IMR-90 (cell line): Measurements from ENCODE around the gene BOLL. TPM values are rescaled to one million over a fixed set of nuclear protein-coding genes. Genes with fewer than 3 reads are reported as not detected.

Experiments
- ATAC-seq: fragments of 200-7000 bp; cut with Tn5 transposase; 2 replicates; pipeline ENCODE4 v1.9.1; 2020; ENCODE audit warnings: low read depth, mild to moderate bottlenecking, moderate library complexity
- BruUV-seq: library from RNA; stranded (reverse); fragments of 400-500 nt; replicated peaks from 2 replicates; lab custom pipeline; 2021; lab: Mats Ljungman, UMichigan
- CTCF ChIA-PET: fragments of 300-600 bp; formaldehyde crosslinking; extraction: SDS; loops from one replicate; lab custom pipeline; 2021; ENCODE audit warnings: antibody characterized with exemption; lab: Yijun Ruan, JAX
- POLR2A ChIA-PET: fragments of 300-600 bp; sonication (Branson Sonifier 250); formaldehyde crosslinking; loops from one replicate; lab custom pipeline; 2022; ENCODE audit warnings: antibody characterized with exemption; ENCODE audit not compliant: unreplicated experiment; lab: Charles Lee
- DNase-seq: peaks from one replicate; pipeline ENCODE4 v3.0.0; 2013
- H2AFZ ChIP-seq: replicated peaks from 2 replicates; pipeline ENCODE3; 2013; ENCODE audit warnings: low read length, mild to moderate bottlenecking; ENCODE audit not compliant: poor library complexity
- H2AK5ac ChIP-seq: 2 replicates; pipeline ENCODE4 v1.6.1; 2013; ENCODE audit warnings: low read depth, low read length, inconsistent platforms
- H2AK9ac ChIP-seq: replicated peaks from 2 replicates; pipeline ENCODE3; 2013; ENCODE audit warnings: mild to moderate bottlenecking, low read depth, low read length, moderate library complexity; ENCODE audit not compliant: poor library complexity
- H2BK120ac ChIP-seq: 2 replicates; pipeline ENCODE4 v1.6.1; 2013; ENCODE audit warnings: low read depth, low read length, inconsistent platforms
- H2BK15ac ChIP-seq: 3 replicates; pipeline ENCODE4 v1.6.1; 2013; ENCODE audit warnings: low read depth, low read length, inconsistent platforms
- H2BK20ac ChIP-seq: 2 replicates; pipeline ENCODE4 v1.6.1; 2013; ENCODE audit warnings: low read depth, mild to moderate bottlenecking, inconsistent platforms, low read length, moderate library complexity
- H2BK5ac ChIP-seq: 2 replicates; pipeline ENCODE4 v1.6.1; 2013; ENCODE audit warnings: mild to moderate bottlenecking, low read depth, low read length, inconsistent platforms; ENCODE audit not compliant: poor library complexity, severe bottlenecking
- H3K14ac ChIP-seq: replicated peaks from 2 replicates; pipeline ENCODE4 v1.6.1; 2013; ENCODE audit warnings: low read depth, low read length, inconsistent platforms
- H3K18ac ChIP-seq: 2 replicates; pipeline ENCODE4 v1.6.1; 2013; ENCODE audit warnings: low read depth, low read length, control low read depth
- H3K23ac ChIP-seq: 2 replicates; pipeline ENCODE4 v1.6.1; 2013; ENCODE audit warnings: low read depth, low read length, inconsistent platforms
- H3K27ac ChIP-seq: 2 replicates; pipeline ENCODE4 v1.5.1; 2013; ENCODE audit warnings: mild to moderate bottlenecking, control low read depth, low read length; ENCODE audit not compliant: insufficient read depth
- H3K27me3 ChIP-seq: 2 replicates; pipeline ENCODE4 v1.6.1; 2013; ENCODE audit warnings: low read length; ENCODE audit not compliant: control insufficient read depth, insufficient read depth
- H3K36me3 ChIP-seq: 2 replicates; pipeline ENCODE4 v1.6.1; 2013; ENCODE audit warnings: low read length, mixed read lengths; ENCODE audit not compliant: control insufficient read depth, insufficient read depth
- H3K4ac ChIP-seq: 2 replicates; pipeline ENCODE4 v1.6.1; 2013; ENCODE audit warnings: low read depth, low read length, inconsistent platforms
- H3K4me1 ChIP-seq: 2 replicates; pipeline ENCODE4 v1.6.1; 2013; ENCODE audit warnings: low read length, mixed read lengths; ENCODE audit not compliant: control insufficient read depth, insufficient read depth
- H3K4me2 ChIP-seq: 2 replicates; pipeline ENCODE4 v1.6.1; 2013; ENCODE audit warnings: low read depth, mild to moderate bottlenecking, control low read depth, low read length, moderate library complexity
- H3K4me3 ChIP-seq: 2 replicates; pipeline ENCODE4 v1.5.1; 2013; ENCODE audit warnings: low read depth, mild to moderate bottlenecking, control low read depth, low read length, moderate library complexity; ENCODE audit not compliant: insufficient read depth
- H3K56ac ChIP-seq: 2 replicates; pipeline ENCODE4 v1.6.1; 2013; ENCODE audit warnings: low read length, inconsistent platforms; ENCODE audit not compliant: insufficient read depth; ENCODE audit errors: extremely low read depth
- H3K79me1 ChIP-seq, 2 experiments: 2 replicates each; pipeline ENCODE4 v1.6.1; 2013; ENCODE audit warnings: low read length in 2 of 2, inconsistent platforms in 1 of 2, low read depth in 1 of 2
- H3K9ac ChIP-seq: 2 replicates; pipeline ENCODE4 v1.6.1; 2013; ENCODE audit warnings: low read depth, low read length, control low read depth
- H3K9me1 ChIP-seq: 2 replicates; pipeline ENCODE4 v1.6.1; 2013; ENCODE audit warnings: low read length, inconsistent platforms; ENCODE audit not compliant: insufficient read depth
- H3K9me3 ChIP-seq: 2 replicates; pipeline ENCODE4 v1.6.1; 2013; ENCODE audit warnings: low read length; ENCODE audit not compliant: control insufficient read depth, insufficient read depth
- H4K20me1 ChIP-seq: 2 replicates; pipeline ENCODE4 v1.6.1; 2013; ENCODE audit warnings: low read length, inconsistent platforms; ENCODE audit not compliant: insufficient read depth
- H4K5ac ChIP-seq: 2 replicates; pipeline ENCODE4 v1.6.1; 2013; ENCODE audit warnings: mild to moderate bottlenecking, low read depth, low read length, control low read depth
- H4K8ac ChIP-seq, 2 experiments: 2 replicates each; pipeline ENCODE4 v1.6.1; 2013; ENCODE audit warnings: low read depth in 2 of 2, low read length in 2 of 2, control low read depth in 1 of 2, inconsistent platforms in 1 of 2
- H4K91ac ChIP-seq: 2 replicates; pipeline ENCODE4 v1.6.1; 2013; ENCODE audit warnings: low read depth, low read length, inconsistent platforms; ENCODE audit not compliant: insufficient read depth
- BHLHE40 ChIP-seq: fragments of 150-350 bp; IDR thresholded peaks from 2 replicates; pipeline ENCODE4 v1.6.1; 2016; ENCODE audit warnings: mild to moderate bottlenecking, low read depth, low read length
- CEBPB ChIP-seq: IDR thresholded peaks from 2 replicates; pipeline ENCODE4 v1.6.1; 2012; ENCODE audit warnings: low read depth, low read length, improper control_type of control experiment
- FOS ChIP-seq: fragments of 150-350 bp; IDR thresholded peaks from 2 replicates; pipeline ENCODE4 v1.6.1; 2016; ENCODE audit warnings: low read depth, low read length
- MAFK ChIP-seq: IDR thresholded peaks from 2 replicates; pipeline ENCODE4 v1.6.1; 2012; ENCODE audit warnings: low read depth, low read length, improper control_type of control experiment
- MAZ ChIP-seq: IDR thresholded peaks from 2 replicates; pipeline ENCODE4 v1.6.1; 2012; ENCODE audit warnings: low read depth, mild to moderate bottlenecking, low read length, improper control_type of control experiment, moderate library complexity, borderline replicate concordance
- MXI1 ChIP-seq: IDR thresholded peaks from 2 replicates; pipeline ENCODE4 v1.6.1; 2012; ENCODE audit warnings: low read depth, mild to moderate bottlenecking, low read length, moderate library complexity, borderline replicate concordance
- NFE2L2 ChIP-seq: fragments of 150-350 bp; IDR thresholded peaks from 2 replicates; pipeline ENCODE4 v1.6.1; 2016; ENCODE audit warnings: low read depth, mild to moderate bottlenecking, low read length
- POLR2A ChIP-seq: IDR thresholded peaks from 2 replicates; pipeline ENCODE4 v1.6.1; 2012; ENCODE audit warnings: mild to moderate bottlenecking, low read depth, low read length
- RCOR1 ChIP-seq: IDR thresholded peaks from 2 replicates; pipeline ENCODE4 v1.6.1; 2012; ENCODE audit warnings: mild to moderate bottlenecking, low read length, improper control_type of control experiment; ENCODE audit not compliant: insufficient replicate concordance
- RFX5 ChIP-seq: IDR thresholded peaks from 2 replicates; pipeline ENCODE4 v1.8.0; 2012; ENCODE audit warnings: low read depth, mild to moderate bottlenecking, low read length, moderate library complexity
- SMC3 ChIP-seq: fragments of 150-350 bp; IDR thresholded peaks from 2 replicates; pipeline ENCODE4 v1.6.1; 2016; ENCODE audit warnings: low read depth, mild to moderate bottlenecking, antibody characterized with exemption, low read length, moderate library complexity
- WGBS, 2 experiments: methylation state at CpG; one replicate each; pipeline versions ENCODE4 v1.1.5 to v1.1.7; 2013; ENCODE audit warnings: missing lambda C conversion rate in 2 of 2; ENCODE audit not compliant: insufficient read length in 1 of 2; ENCODE audit errors: extremely low coverage in 2 of 2; 5-methylcytosine and 5-hydroxymethylcytosine counted together
- dilution Hi-C: fragments of 300-500 bp; cut with HindIII; formaldehyde crosslinking; loops from one replicate; pipeline ENCODE4 v1.14.3; 2018; ENCODE audit warnings: low sequenced_read_pairs; ENCODE audit not compliant: unreplicated experiment
- in situ Hi-C: fragments of 300-500 bp; cut with MboI; formaldehyde crosslinking; loops from 3 replicates; pipeline ENCODE4 v1.14.3; 2019; ENCODE audit warnings: low sequenced_read_pairs, inconsistent platforms, mixed read lengths
- intact Hi-C: fragments of 100-400 bp; cut with micrococcal nuclease; formaldehyde crosslinking; loops from 2 replicates; pipeline ENCODE4 v1.10.0; 2022
- polyA plus RNA-seq, 3 experiments: library from polyadenylated mRNA; depleted of rRNA; stranded (reverse); fragments of >200 nt; gene quantifications; 2 replicates each; pipeline ENCODE4 v1.2.3, GENCODE V29; 2012; ENCODE audit warnings: low replicate concordance in 1 of 3
- total RNA-seq: library from RNA; depleted of rRNA; stranded (reverse); fragments of >200 nt; gene quantifications from 2 replicates; pipeline ENCODE4 v1.2.3, GENCODE V29; 2012
- TF ChIP-seq, protein P1 (sequence below): fragments of 150-350 bp; IDR thresholded peaks from 2 replicates; pipeline ENCODE4 v1.6.1; 2017; ENCODE audit warnings: mild to moderate bottlenecking, antibody characterized with exemption, low read length, low read depth
- TF ChIP-seq, protein P2 (sequence below): conservative IDR thresholded peaks from 2 replicates; pipeline ENCODE4 v1.5.1; 2012; ENCODE audit warnings: mild to moderate bottlenecking, low read depth, low read length, improper control_type of control experiment
- TF ChIP-seq, protein P3 (sequence below): fragments of 150-350 bp; IDR thresholded peaks from 2 replicates; pipeline ENCODE4 v1.6.1; 2016; ENCODE audit warnings: low read depth, mild to moderate bottlenecking, low read length, moderate library complexity, borderline replicate concordance

The BOLL gene
- total and polyA plus RNA-seq, 2 of the 4 experiments (the other 2 are of a cell fraction), result not detected

DNA sequence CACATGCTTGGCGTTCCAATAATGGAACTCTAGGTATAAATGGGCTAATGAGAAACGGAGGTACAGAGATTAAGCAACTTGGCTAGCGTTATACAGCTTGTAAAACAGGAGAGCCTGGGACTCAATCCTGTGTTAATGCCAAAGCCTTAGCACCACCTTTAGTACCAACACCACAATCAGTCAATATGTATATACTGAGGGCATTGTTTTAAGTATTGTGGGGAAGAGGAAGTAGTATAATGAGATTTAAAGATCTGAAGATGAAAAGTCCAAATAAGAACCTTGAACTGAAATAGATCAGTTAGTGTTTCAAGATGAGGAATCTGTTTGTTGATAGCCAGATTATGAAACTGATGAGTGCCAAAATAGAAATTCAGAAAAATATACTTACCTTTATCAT lies 71.8 kb downstream of the BOLL start:
- H2BK5ac ChIP-seq, result no peak overlapping the region
- no peak overlapping the region for H3K56ac ChIP-seq
- no peak overlapping the region for H2BK20ac ChIP-seq
- no peak overlapping the region for H4K8ac ChIP-seq
- H3K4me3 ChIP-seq, result no peak overlapping the region
- peaks cover 9% of the 10 kb centered on the region for H3K9me1 ChIP-seq
- no peak overlapping the region for H3K23ac ChIP-seq
- no TSS peak for BruUV-seq
- ATAC-seq (no peak), DNase-seq (no peak)
- peaks cover 2% of the 10 kb centered on the region; the same call in 1 of the 2 replicates for H3K4me1 ChIP-seq
- H3K9me3 ChIP-seq, result no peaks in the 10 kb centered on the region
- H3K9ac ChIP-seq, result no peak overlapping the region
- H4K91ac ChIP-seq, result no peak overlapping the region
- in situ Hi-C loops (no loop called here), dilution Hi-C loops (no loop called here), intact Hi-C loops (no loop called here)
- H3K27ac ChIP-seq, result no peak overlapping the region
- H2AK9ac ChIP-seq, result no peak overlapping the region
- H2BK15ac ChIP-seq, result no peak overlapping the region
- no CpG with 5 or more reads among the region's 3 CpGs for whole genome bisulfite sequencing, 2 experiments
- H3K18ac ChIP-seq, result no peak overlapping the region
- ChIA-PET CTCF (no interaction called here), POLR2A (no interaction called here)
- H4K20me1 ChIP-seq, result peaks cover 7% of the 10 kb centered on the region; the same call in 1 of the 2 replicates
- no peak overlapping the region for H3K14ac ChIP-seq
- H3K27me3 ChIP-seq, result no peaks in the 10 kb centered on the region
- no peak overlapping the region for H2AK5ac ChIP-seq
- H3K4me2 ChIP-seq, result no peak overlapping the region
- no peak overlapping the region for H4K5ac ChIP-seq
- H3K36me3 ChIP-seq, result peaks cover 2% of the 10 kb centered on the region; the same call in 1 of the 2 replicates
- H3K79me1 ChIP-seq, result peaks cover 22 to 34% of the 10 kb centered on the region in 2 experiments
- H2BK120ac ChIP-seq, result no peak overlapping the region
- no peak for TF ChIP-seq SMC3
- TF ChIP-seq MAZ, result no peak
- TF ChIP-seq, protein P1, sequence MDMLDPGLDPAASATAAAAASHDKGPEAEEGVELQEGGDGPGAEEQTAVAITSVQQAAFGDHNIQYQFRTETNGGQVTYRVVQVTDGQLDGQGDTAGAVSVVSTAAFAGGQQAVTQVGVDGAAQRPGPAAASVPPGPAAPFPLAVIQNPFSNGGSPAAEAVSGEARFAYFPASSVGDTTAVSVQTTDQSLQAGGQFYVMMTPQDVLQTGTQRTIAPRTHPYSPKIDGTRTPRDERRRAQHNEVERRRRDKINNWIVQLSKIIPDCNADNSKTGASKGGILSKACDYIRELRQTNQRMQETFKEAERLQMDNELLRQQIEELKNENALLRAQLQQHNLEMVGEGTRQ, result no peak
- TF ChIP-seq POLR2A, result no peak
- no peak for TF ChIP-seq FOS
- TF ChIP-seq RCOR1, result no peak
- TF ChIP-seq, protein P2, sequence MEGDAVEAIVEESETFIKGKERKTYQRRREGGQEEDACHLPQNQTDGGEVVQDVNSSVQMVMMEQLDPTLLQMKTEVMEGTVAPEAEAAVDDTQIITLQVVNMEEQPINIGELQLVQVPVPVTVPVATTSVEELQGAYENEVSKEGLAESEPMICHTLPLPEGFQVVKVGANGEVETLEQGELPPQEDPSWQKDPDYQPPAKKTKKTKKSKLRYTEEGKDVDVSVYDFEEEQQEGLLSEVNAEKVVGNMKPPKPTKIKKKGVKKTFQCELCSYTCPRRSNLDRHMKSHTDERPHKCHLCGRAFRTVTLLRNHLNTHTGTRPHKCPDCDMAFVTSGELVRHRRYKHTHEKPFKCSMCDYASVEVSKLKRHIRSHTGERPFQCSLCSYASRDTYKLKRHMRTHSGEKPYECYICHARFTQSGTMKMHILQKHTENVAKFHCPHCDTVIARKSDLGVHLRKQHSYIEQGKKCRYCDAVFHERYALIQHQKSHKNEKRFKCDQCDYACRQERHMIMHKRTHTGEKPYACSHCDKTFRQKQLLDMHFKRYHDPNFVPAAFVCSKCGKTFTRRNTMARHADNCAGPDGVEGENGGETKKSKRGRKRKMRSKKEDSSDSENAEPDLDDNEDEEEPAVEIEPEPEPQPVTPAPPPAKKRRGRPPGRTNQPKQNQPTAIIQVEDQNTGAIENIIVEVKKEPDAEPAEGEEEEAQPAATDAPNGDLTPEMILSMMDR, result no peak
- no peak for TF ChIP-seq MAFK
- TF ChIP-seq CEBPB, result no peak
- TF ChIP-seq BHLHE40, result no peak
- TF ChIP-seq MXI1, result no peak
- no peak for TF ChIP-seq RFX5
- no peak for TF ChIP-seq NFE2L2
- TF ChIP-seq, protein P3, sequence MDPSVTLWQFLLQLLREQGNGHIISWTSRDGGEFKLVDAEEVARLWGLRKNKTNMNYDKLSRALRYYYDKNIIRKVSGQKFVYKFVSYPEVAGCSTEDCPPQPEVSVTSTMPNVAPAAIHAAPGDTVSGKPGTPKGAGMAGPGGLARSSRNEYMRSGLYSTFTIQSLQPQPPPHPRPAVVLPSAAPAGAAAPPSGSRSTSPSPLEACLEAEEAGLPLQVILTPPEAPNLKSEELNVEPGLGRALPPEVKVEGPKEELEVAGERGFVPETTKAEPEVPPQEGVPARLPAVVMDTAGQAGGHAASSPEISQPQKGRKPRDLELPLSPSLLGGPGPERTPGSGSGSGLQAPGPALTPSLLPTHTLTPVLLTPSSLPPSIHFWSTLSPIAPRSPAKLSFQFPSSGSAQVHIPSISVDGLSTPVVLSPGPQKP, result no peak
- no peak overlapping the region for H2AFZ ChIP-seq
- no peak overlapping the region for H3K4ac ChIP-seq
